ENCODE results near the gene ZSCAN23.

DNA sequence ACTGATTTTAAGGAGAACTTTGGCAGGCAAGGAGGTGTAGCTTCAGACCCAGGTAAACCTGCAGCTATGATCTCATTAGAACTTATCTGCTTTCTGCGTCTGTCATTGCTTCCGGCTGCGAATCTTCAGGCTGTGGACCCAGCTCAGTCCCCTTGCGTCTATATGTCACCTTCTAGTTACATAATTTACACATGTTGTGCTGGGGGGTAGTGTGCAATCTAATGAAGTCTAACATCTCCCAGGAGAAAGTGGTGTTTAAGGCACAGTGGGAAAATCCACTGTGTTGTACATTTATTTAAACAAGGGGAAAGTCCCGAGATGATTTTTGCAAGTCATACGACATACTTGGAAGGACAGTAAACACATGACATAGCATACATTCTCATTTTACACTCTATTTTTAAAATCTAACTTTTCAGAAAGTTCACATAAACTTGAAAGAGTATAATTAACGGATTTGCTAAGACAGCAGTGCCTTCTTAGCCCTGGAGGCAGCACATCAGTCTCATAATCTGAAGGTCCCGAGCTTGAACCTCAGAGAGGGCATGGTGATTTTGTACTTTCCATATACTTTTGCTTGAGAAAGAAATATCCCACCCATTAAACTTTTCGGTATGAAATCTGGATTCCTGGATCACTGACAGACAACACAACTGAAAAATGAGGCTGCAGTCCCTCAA lies 37.1 kb upstream of the ZSCAN23 start:
- TF ChIP-seq, protein P1, sequence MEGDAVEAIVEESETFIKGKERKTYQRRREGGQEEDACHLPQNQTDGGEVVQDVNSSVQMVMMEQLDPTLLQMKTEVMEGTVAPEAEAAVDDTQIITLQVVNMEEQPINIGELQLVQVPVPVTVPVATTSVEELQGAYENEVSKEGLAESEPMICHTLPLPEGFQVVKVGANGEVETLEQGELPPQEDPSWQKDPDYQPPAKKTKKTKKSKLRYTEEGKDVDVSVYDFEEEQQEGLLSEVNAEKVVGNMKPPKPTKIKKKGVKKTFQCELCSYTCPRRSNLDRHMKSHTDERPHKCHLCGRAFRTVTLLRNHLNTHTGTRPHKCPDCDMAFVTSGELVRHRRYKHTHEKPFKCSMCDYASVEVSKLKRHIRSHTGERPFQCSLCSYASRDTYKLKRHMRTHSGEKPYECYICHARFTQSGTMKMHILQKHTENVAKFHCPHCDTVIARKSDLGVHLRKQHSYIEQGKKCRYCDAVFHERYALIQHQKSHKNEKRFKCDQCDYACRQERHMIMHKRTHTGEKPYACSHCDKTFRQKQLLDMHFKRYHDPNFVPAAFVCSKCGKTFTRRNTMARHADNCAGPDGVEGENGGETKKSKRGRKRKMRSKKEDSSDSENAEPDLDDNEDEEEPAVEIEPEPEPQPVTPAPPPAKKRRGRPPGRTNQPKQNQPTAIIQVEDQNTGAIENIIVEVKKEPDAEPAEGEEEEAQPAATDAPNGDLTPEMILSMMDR (IDR thresholded peaks at IDR 0.05 in 4 of 5, conservative IDR thresholded peaks at IDR 0.05 in 1 of 5): no peak
- TF ChIP-seq POLR2A (IDR thresholded peaks at IDR 0.05): no peak

Data from gastrocnemius medialis (tissue), 4 donors.